Muscle of leg (tissue), 11 donors: ENCODE data around the gene MROH9. TPM values are rescaled to one million over a fixed set of nuclear protein-coding genes. Genes with fewer than 3 reads are reported as not detected.

Experiments
- DNase-seq: peaks from one replicate; pipeline ENCODE4 v3.0.0; 2013
- H3K27ac ChIP-seq: one replicate; pipeline ENCODE4 v1.5.1; 2013; ENCODE audit warnings: mild to moderate bottlenecking, low read length, control low read depth
- H3K27me3 ChIP-seq: one replicate; pipeline ENCODE4 v1.6.1; 2013; ENCODE audit warnings: low read length; ENCODE audit not compliant: control insufficient read depth, insufficient read depth
- H3K36me3 ChIP-seq: one replicate; pipeline ENCODE4 v1.6.1; 2013; ENCODE audit warnings: low read length; ENCODE audit not compliant: control insufficient read depth, insufficient read depth
- H3K4me1 ChIP-seq: one replicate; pipeline ENCODE4 v1.6.1; 2013; ENCODE audit warnings: low read length; ENCODE audit not compliant: control insufficient read depth, insufficient read depth
- H3K4me3 ChIP-seq: one replicate; pipeline ENCODE4 v1.5.1; 2013; ENCODE audit warnings: low read length, control low read depth
- H3K9me3 ChIP-seq: replicated peaks from 2 replicates; pipeline ENCODE4 v1.6.1; 2013; ENCODE audit warnings: low read depth, low read length; ENCODE audit not compliant: control insufficient read depth
- WGBS: methylation state at CpG from one replicate; pipeline ENCODE4 v1.1.5; 2013; ENCODE audit warnings: missing lambda C conversion rate; ENCODE audit not compliant: insufficient coverage; 5-methylcytosine and 5-hydroxymethylcytosine counted together
- polyA plus RNA-seq, 8 donors: library from polyadenylated mRNA; unstranded; fragments of 120-200 nt; gene quantifications; one replicate each; pipeline versions ENCODE4 v1.2.1 to v1.2.3, GENCODE V29; 2013; ENCODE audit warnings: inconsistent platforms in 1 of 8, low replicate concordance in 1 of 8; ENCODE audit not compliant: insufficient read length in 8 of 8, insufficient read depth in 1 of 8
- total RNA-seq: library from RNA; stranded (reverse); fragments of 120-200 nt; gene quantifications from one replicate; pipeline ENCODE4 v1.2.4, GENCODE V29; 2013

MROH9 gene
- total and polyA plus RNA-seq, 9 donors: 0.04 to 0.09 (median 0.07) TPM; not detected in 3

DNA sequence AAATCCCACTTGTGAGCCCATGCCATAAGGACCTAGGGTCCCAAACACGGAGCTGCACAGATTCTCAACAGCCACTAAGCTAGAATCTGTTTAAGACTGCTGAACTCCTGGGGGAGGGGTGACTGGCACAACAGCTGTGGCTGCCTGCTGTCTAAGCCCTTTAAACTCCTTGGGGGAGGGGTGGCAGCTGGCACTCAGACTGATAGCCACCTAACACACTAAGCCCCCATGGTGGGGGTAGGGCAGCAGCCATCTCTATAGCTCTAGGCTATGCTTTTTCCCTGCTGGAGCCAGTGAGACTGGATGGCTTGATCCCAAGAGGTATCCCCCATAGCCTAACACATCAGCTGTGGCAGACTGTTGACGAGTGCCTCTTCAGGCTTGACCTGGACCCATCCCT, 82.1 kb downstream of the MROH9 start:
- H3K4me3 ChIP-seq: no peak overlapping the region
- H3K27ac ChIP-seq: no peak overlapping the region
- DNase-seq: peak; percentile 60
- WGBS: 64% methylated on average over 2 of the region's 2 CpGs
- peaks cover 7% of the 10 kb centered on the region for H3K4me1 ChIP-seq
- H3K36me3 ChIP-seq: no peaks in the 10 kb centered on the region
- H3K27me3 ChIP-seq: no peaks in the 10 kb centered on the region
- H3K9me3 ChIP-seq: no peaks in the 10 kb centered on the region

DNA sequence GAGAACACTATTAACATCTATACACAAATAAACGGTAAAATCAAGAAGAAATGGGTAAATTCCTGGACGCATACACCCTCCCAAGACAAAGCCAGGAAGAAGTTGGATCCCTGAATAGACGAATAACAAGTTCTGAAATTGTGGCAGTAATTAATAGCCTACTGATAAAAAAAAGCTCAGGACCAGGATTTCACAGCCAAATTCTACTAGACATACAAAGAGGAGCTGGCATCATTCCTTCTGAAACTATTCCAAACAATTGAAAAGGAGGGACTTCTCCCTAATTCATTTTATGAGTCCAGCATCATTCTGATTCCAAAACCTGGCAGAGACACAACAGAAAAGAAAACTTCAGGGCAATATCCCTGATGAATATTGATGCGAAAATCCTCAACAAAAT, 84.6 kb downstream of the MROH9 start:
- no peaks in the 10 kb centered on the region for H3K27me3 ChIP-seq
- no peaks in the 10 kb centered on the region for H3K36me3 ChIP-seq
- peaks cover 7% of the 10 kb centered on the region for H3K4me1 ChIP-seq
- H3K4me3 ChIP-seq: no peak overlapping the region
- no peak overlapping the region for H3K27ac ChIP-seq
- no peak for DNase-seq
- WGBS: 83% methylated on average over 1 of the region's 4 CpGs
- no peaks in the 10 kb centered on the region for H3K9me3 ChIP-seq

DNA sequence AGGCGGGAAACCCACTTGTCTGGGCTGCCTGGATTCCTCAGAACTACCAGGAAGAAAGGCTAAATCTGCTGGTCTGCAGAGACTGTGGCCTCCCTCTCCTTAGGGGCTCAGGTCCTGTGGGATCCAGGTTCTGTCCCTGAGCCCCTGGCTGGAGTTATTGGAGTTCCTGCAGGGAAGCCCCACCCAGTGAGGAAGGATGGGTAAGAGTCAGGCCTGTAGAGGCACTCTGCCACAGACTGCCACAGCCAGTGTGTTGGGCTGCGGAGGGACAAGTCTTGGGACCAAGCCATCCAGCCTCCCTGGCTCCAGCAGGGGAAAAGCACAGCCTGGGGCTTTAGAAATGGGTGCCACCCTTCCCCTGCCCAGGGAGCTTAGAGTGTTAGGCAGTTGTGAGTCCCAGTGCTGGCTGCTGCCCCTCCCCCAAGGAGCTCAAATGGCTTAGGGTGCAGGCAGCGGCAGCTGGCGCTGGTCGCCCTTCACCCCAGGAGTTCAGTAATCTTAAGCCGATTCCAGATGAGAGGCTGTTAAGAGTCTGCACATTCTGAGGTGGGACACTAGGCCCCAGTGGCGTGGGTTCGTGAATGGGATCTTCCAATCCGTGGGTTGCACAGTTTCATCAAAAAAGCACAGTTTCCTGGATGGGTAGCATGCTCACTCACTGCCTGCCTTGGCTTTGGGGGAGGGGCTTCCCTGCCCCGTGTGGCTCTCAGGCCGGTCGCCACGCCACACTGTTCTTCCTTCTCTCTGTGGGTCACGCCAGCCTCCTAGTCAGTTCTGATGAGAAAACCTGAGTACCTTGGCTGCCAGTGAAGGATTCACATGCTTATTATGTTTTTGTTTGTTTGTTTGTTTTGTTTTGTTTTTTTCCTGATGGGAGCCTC, 97.7 kb downstream of the MROH9 start:
- Histone ChIP-seq H3K36me3 (no peaks in the 10 kb centered on the region), H3K27me3 (no peaks in the 10 kb centered on the region), H3K4me3 (no peak overlapping the region), H3K9me3 (peaks cover under 1% of the 10 kb centered on the region), H3K27ac (no peak overlapping the region), H3K4me1 (no peaks in the 10 kb centered on the region)
- no peak for DNase-seq
- WGBS: 57% methylated on average over 6 of the region's 14 CpGs

DNA sequence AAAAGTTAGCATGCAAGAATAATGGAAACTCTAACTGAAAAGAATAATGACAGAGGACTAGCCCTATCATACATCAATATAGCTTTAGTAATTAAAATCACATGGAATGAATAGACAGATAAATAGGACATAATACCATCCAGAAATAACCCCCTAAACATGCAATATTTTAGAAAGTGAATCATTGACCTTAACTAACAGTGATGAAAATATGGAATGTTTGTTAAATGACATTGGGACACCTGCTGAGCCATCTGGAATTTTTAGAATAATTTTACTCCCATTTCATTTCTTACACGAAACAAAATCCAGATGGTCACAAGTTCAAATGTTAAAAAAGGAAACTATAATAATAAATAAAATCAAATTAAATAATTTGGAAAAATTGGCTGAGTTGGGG, 102.3 kb downstream of the MROH9 start:
- H3K4me1 ChIP-seq: no peaks in the 10 kb centered on the region
- H3K9me3 ChIP-seq: no peaks in the 10 kb centered on the region
- DNase-seq: peak; percentile 19
- no peaks in the 10 kb centered on the region for H3K36me3 ChIP-seq
- WGBS: no CpG with 5 or more reads among the region's 1 CpG
- H3K27ac ChIP-seq: no peak overlapping the region
- no peak overlapping the region for H3K4me3 ChIP-seq
- H3K27me3 ChIP-seq: no peaks in the 10 kb centered on the region

DNA sequence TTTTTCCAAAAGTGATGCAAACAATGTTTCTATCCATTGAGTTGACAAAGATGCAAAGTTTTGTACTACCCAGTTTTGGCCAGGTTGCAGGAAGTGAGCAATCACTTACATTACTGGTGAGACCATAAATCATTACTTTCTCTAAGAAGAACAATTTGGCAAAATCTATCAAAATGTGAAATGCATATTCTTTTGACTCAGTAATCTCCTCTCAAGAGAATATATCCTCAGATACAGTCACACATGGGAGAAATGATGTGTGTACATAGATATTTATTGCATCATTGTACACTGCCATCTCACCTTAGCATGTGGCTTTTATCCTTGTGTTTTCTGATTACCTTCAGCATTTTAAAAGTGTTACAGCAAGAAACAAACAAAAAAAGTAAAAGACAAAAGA, 103.0 kb downstream of the MROH9 start:
- DNase-seq: peak; percentile 8
- Histone ChIP-seq H3K9me3 (no peaks in the 10 kb centered on the region), H3K4me1 (no peaks in the 10 kb centered on the region), H3K27ac (no peak overlapping the region), H3K4me3 (no peak overlapping the region), H3K27me3 (no peaks in the 10 kb centered on the region), H3K36me3 (no peaks in the 10 kb centered on the region)

DNA sequence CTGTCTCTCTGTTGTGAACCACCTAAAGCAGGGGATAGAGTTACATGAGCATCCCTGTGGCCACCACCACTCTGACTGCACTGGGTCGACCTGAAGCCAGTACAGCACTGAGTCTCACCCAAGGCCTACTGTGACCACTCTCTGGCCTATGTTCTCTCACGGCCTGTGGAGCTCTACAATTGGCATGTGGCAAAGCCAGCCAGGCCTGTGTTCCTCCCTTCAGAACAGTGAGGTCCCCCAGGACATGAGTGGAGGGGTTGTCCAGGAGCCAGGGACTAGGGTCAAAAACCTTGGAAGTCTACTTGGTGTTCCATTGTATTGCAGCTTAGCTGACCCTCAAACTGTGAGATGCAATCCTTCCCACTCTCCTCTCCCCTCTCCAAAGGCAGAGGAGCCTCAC, 112.7 kb downstream of the MROH9 start:
- H3K4me1 ChIP-seq: no peaks in the 10 kb centered on the region
- no peaks in the 10 kb centered on the region for H3K36me3 ChIP-seq
- H3K27ac ChIP-seq: no peak overlapping the region
- WGBS: 100% methylated on average over 1 of the region's 2 CpGs
- H3K27me3 ChIP-seq: no peaks in the 10 kb centered on the region
- DNase-seq: no peak
- H3K9me3 ChIP-seq: peaks cover 12% of the 10 kb centered on the region
- no peak overlapping the region for H3K4me3 ChIP-seq

DNA sequence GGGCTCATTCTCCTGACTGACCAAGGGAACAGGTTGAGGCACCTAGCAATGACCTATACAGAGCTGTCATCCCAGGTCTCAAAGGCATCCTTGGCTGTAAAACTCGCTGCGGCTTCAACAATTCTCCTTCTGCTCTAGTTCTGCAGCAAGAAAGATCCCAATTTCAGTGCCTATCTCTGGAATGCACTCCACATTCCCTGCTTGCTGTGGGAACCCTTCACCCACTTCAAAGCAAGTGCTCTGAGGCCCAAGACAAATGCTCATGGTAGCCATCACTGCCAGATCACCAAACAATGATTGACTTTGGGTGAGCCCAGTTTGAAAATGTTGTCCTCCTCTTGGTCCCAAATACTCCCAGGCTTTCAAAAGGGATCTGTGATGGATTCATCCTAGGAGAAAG, 117.6 kb downstream of the MROH9 start:
- H3K4me3 ChIP-seq: no peak overlapping the region
- 94% methylated on average over 2 of the region's 2 CpGs for whole genome bisulfite sequencing

DNA sequence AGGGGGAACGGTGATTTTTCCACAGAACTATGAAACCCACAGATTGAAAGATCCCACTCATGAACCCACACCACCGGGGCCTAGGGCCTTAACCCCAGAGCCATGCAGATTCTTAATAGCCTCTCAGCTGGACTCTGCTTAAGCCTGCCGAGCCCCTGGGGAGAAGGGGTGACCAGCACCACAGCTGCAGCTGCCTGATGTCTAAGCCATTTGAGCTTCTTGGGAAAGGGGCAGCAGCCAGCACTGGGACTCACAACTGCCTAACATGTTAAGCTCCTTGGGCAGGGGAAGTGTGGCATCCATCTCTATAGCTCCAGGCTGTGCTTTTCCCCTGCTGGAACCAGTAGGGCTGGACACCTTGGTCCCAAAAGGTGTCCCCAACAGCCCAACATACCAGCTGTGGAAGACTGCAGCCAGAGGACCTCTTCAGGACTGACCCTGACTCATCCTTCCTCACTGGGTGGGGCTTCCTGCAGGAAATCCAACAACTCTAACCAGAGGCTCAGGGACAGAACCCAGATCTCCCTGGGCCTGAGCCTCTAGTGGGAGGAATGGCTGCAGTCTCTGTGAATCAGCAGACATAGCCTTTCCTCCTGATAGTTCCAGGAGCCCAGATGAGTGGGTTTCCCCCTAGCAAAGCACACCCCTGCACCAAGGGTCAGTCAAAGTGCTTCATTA, 120.8 kb downstream of the MROH9 start:
- H3K9me3 ChIP-seq: no peaks in the 10 kb centered on the region
- H3K4me3 ChIP-seq: no peak overlapping the region
- 100% methylated on average over 3 of the region's 3 CpGs for WGBS
- H3K27ac ChIP-seq: no peak overlapping the region
- no peaks in the 10 kb centered on the region for H3K4me1 ChIP-seq
- H3K36me3 ChIP-seq: no peaks in the 10 kb centered on the region
- no peak for DNase-seq
- no peaks in the 10 kb centered on the region for H3K27me3 ChIP-seq

More for the DNA sequence above, 117.6 kb downstream of the MROH9 start:
- Histone ChIP-seq H3K27ac (no peak overlapping the region), H3K27me3 (no peaks in the 10 kb centered on the region), H3K9me3 (peaks cover 1% of the 10 kb centered on the region), H3K4me1 (no peaks in the 10 kb centered on the region), H3K36me3 (no peaks in the 10 kb centered on the region)
- DNase-seq: no peak

DNA sequence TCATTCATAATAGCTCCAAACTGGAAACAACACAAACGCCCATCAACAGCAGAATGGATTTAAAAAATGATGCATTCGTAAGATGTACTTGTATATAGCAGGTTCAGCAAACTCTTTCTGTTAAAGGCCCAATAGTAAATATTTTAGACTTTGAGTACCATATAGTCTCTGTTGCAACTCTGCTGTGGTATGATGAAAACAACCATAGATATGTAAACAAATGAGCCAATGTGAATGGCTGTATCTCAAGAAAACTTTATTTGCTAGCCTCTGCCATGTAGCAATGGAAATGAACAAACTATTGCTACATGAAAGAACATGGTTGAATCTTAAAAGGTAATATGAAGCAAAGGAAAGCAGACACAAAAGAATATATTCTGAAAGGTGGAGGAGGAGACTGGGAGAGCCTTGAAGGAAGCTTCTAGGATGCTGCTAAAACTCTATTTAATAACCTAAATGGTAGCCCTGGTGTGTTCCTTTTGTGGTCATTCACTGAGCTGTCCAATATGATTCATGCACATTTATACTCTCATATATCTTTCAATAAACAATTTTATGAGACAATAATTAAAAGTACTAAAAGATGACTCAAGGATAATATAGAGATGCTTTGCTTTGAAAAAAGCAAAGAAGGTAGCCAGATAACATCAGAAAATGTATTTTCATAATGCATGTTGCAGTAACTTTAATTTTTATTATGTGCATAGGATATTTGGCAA, 126.2 kb downstream of the MROH9 start:
- no CpG with 5 or more reads among the region's 2 CpGs for WGBS
- H3K27ac ChIP-seq: no peak overlapping the region
- no peak overlapping the region for H3K4me3 ChIP-seq
- no peaks in the 10 kb centered on the region for H3K9me3 ChIP-seq
- no peak for DNase-seq
- no peaks in the 10 kb centered on the region for H3K4me1 ChIP-seq
- no peaks in the 10 kb centered on the region for H3K27me3 ChIP-seq
- H3K36me3 ChIP-seq: no peaks in the 10 kb centered on the region

DNA sequence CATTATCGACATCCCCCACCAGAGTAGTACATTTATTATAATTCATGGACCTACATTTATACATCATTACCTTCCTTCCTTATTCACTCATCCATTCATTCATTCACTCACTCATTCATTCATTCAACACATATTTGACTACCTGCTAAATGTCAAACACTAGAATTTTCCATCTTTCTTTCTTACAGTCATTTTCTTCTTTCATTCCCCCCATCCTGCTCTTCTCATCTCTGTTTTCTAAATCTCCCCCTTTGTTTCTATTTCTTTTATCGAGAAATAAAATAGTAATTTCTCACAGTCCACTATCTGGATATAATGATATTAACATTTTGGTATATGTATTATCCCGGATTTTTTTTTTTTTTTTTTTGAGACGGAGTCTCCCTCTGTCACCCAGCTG, 127.6 kb downstream of the MROH9 start:
- H3K27ac ChIP-seq: no peak overlapping the region
- H3K4me3 ChIP-seq: no peak overlapping the region
- 100% methylated on average over 1 of the region's 4 CpGs for WGBS
- H3K9me3 ChIP-seq: no peaks in the 10 kb centered on the region
- no peaks in the 10 kb centered on the region for H3K27me3 ChIP-seq
- H3K4me1 ChIP-seq: no peaks in the 10 kb centered on the region
- no peak for DNase-seq
- H3K36me3 ChIP-seq: no peaks in the 10 kb centered on the region
